WTC11 (cell line): ENCODE data around the gene POFUT2. TPM values are rescaled to one million over a fixed set of nuclear protein-coding genes. Genes with fewer than 3 reads are reported as not detected.

ENCODE experiments used
- ATAC-seq: fragments of 200-7000 bp; cut with Tn5 transposase; 2 replicates; pipeline ENCODE4 v1.10.0; 2021; ENCODE audit warnings: mild to moderate bottlenecking, moderate library complexity
- CTCF ChIA-PET: fragments of 300-600 bp; sonication (Branson Sonifier 250); formaldehyde crosslinking; loops from one replicate; lab custom pipeline; 2021; ENCODE audit warnings: antibody characterized with exemption; lab: Charles Lee
- POLR2A ChIA-PET: fragments of 350-600 bp; sonication (Branson Sonifier 250); formaldehyde crosslinking; loops from one replicate; lab custom pipeline; 2021; ENCODE audit warnings: antibody characterized with exemption; lab: Charles Lee
- DNase-seq: peaks from one replicate; pipeline ENCODE4 v3.0.0; 2021; ENCODE audit warnings: low spot score
- H3K27ac Mint-ChIP-seq: 2 replicates; pipeline ENCODE4 v1.8.0; 2021; ENCODE audit warnings: mixed read lengths
- H3K27me3 Mint-ChIP-seq: 2 replicates; pipeline ENCODE4 v1.8.0; 2021; ENCODE audit warnings: low read depth, mild to moderate bottlenecking, moderate library complexity, mixed read lengths
- H3K36me3 Mint-ChIP-seq: 2 replicates; pipeline ENCODE4 v1.8.0; 2021; ENCODE audit warnings: mixed read lengths
- H3K4me1 Mint-ChIP-seq: 2 replicates; pipeline ENCODE4 v1.8.0; 2022; ENCODE audit warnings: mixed read lengths
- H3K4me3 Mint-ChIP-seq: 2 replicates; pipeline ENCODE4 v1.8.0; 2021; ENCODE audit warnings: mild to moderate bottlenecking, moderate library complexity, mixed read lengths
- H3K9me3 Mint-ChIP-seq: 2 replicates; pipeline ENCODE4 v1.8.0; 2021; ENCODE audit warnings: mixed read lengths
- E2F4 ChIP-seq: sonication (generic); formaldehyde crosslinking; IDR thresholded peaks from 2 replicates; pipeline ENCODE4 v1.8.1; 2022; ENCODE audit warnings: low read depth, mild to moderate bottlenecking, moderate library complexity, missing genetic modification reagents, borderline replicate concordance
- FOXJ3 ChIP-seq: sonication (generic); formaldehyde crosslinking; IDR thresholded peaks from 2 replicates; pipeline ENCODE4 v1.9.0; 2021; ENCODE audit warnings: missing genetic modification reagents, mild to moderate bottlenecking, borderline replicate concordance
- FOXP1 ChIP-seq: sonication (generic); formaldehyde crosslinking; IDR thresholded peaks from 2 replicates; pipeline ENCODE4 v1.8.0; 2022; ENCODE audit warnings: missing genetic modification reagents, mild to moderate bottlenecking, moderate library complexity, borderline replicate concordance
- GTF2I ChIP-seq: fragments of 250-450 bp; sonication (Bioruptor Pico); conservative IDR thresholded peaks from 2 replicates; pipeline ENCODE4 v1.4.0; 2021; ENCODE audit warnings: mild to moderate bottlenecking
- MYBL2 ChIP-seq: sonication (generic); formaldehyde crosslinking; IDR thresholded peaks from 2 replicates; pipeline ENCODE4 v1.8.1; 2023; ENCODE audit warnings: mild to moderate bottlenecking, moderate library complexity, missing genetic modification reagents
- NFATC4 ChIP-seq: fragments of 250-450 bp; sonication (Bioruptor Pico); IDR thresholded peaks from 2 replicates; pipeline ENCODE4 v1.9.0; 2021; ENCODE audit warnings: mild to moderate bottlenecking
- NFE2L1 ChIP-seq: sonication (generic); formaldehyde crosslinking; IDR thresholded peaks from 2 replicates; pipeline ENCODE4 v1.8.1; 2023; ENCODE audit warnings: missing genetic modification reagents
- NR1H2 ChIP-seq: sonication (generic); formaldehyde crosslinking; IDR thresholded peaks from 2 replicates; pipeline ENCODE4 v1.9.0; 2021; ENCODE audit warnings: mild to moderate bottlenecking, moderate library complexity, missing genetic modification reagents
- PRDM15 ChIP-seq: sonication (generic); formaldehyde crosslinking; IDR thresholded peaks from 2 replicates; pipeline ENCODE4 v1.8.0; 2022; ENCODE audit warnings: missing genetic modification reagents
- RORB ChIP-seq: fragments of 250-450 bp; sonication (Bioruptor Pico); IDR thresholded peaks from 2 replicates; pipeline ENCODE4 v1.9.0; 2021; ENCODE audit warnings: mild to moderate bottlenecking
- ZNF281 ChIP-seq: sonication (generic); formaldehyde crosslinking; IDR thresholded peaks from 2 replicates; pipeline ENCODE4 v1.8.0; 2023; ENCODE audit warnings: mild to moderate bottlenecking, missing genetic modification reagents
- ZNF396 ChIP-seq: fragments of 250-450 bp; sonication (Bioruptor Pico); IDR thresholded peaks from 2 replicates; pipeline ENCODE4 v1.8.0; 2021; ENCODE audit warnings: mild to moderate bottlenecking, moderate library complexity, borderline replicate concordance
- total RNA-seq: library from RNA; stranded (reverse); gene quantifications from 3 replicates; pipeline ENCODE4 v1.2.3, GENCODE V29; 2021
- TF ChIP-seq, protein P1 (sequence below): sonication (generic); formaldehyde crosslinking; IDR thresholded peaks from 2 replicates; pipeline ENCODE4 v1.8.0; 2022; ENCODE audit warnings: mild to moderate bottlenecking, missing genetic modification reagents
- TF ChIP-seq, protein P2 (sequence below): sonication (generic); formaldehyde crosslinking; IDR thresholded peaks from 2 replicates; pipeline ENCODE4 v1.8.1; 2023; ENCODE audit warnings: mild to moderate bottlenecking, moderate library complexity, missing genetic modification reagents

The POFUT2 gene
- total RNA-seq, 1 experiment from 2014 or later: 39.7 TPM

- TF ChIP-seq RORB (CRISPR knock-in tag) (no peak), NR1H2 (no peak), E2F4 (CRISPR knock-in tag) (no peak), PRDM15 (CRISPR knock-in tag) (no peak)
These were observed 48.3 kb upstream of the POFUT2 start (continued) for GRCh38 chr21:45335761-45336534.

DNA sequence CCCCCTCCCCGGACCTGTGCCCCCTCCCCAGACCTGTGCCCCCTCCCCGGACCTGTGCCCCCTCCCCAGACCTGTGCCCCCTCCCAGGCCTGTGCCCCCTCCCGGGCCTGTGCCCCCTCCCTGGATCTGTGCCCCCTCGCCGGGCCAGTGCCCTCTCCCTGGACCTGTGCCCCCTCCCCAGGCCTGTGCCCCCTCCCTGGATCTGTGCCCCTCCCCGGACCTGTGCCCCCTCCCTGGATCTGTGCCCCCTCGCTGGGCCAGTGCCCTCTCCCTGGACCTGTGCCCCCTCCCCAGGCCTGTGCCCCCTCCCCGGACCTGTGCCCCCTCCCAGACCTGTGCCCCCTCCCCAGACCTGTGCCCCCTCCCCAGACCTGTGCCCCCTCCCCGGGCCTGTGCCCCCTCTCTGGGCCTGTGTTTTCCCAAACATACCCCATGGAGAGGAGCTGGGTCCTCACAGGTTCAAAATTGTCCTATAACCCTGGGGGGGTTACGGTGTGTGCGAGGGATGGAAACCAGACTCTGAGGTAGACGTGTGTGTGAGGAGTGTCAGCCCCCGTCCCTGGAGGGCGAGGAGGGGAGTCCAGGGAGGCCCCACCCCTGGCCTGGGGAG, 47.6 kb upstream of the POFUT2 start:
- Mint-ChIP-seq H3K4me1 (peaks cover 23% of the 10 kb centered on the region), H3K27me3 (no peaks in the 10 kb centered on the region; the same call in none of the 2 replicates), H3K36me3 (no peaks in the 10 kb centered on the region), H3K27ac (no peak overlapping the region), H3K9me3 (no peaks in the 10 kb centered on the region), H3K4me3 (no peak overlapping the region)
- ChIA-PET CTCF (interaction anchor here (1.7 kb wide), 1 partner anchor 12 kb away, joined by 5 read pairs; no protein-coding TSS in a partner anchor), POLR2A (no interaction called here)
- TF ChIP-seq, protein P1, sequence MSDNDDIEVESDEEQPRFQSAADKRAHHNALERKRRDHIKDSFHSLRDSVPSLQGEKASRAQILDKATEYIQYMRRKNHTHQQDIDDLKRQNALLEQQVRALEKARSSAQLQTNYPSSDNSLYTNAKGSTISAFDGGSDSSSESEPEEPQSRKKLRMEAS (CRISPR knock-in tag): no peak
- TF ChIP-seq ZNF281 (CRISPR knock-in tag) (no peak), NFE2L1 (no peak), FOXJ3 (CRISPR knock-in tag) (no peak), E2F4 (CRISPR knock-in tag) (no peak), GTF2I (CRISPR knock-in tag) (no peak), FOXP1 (CRISPR knock-in tag) (no peak), ZNF396 (CRISPR knock-in tag) (no peak), MYBL2 (CRISPR knock-in tag) (no peak), NFATC4 (CRISPR knock-in tag) (no peak)
- TF ChIP-seq, protein P2, sequence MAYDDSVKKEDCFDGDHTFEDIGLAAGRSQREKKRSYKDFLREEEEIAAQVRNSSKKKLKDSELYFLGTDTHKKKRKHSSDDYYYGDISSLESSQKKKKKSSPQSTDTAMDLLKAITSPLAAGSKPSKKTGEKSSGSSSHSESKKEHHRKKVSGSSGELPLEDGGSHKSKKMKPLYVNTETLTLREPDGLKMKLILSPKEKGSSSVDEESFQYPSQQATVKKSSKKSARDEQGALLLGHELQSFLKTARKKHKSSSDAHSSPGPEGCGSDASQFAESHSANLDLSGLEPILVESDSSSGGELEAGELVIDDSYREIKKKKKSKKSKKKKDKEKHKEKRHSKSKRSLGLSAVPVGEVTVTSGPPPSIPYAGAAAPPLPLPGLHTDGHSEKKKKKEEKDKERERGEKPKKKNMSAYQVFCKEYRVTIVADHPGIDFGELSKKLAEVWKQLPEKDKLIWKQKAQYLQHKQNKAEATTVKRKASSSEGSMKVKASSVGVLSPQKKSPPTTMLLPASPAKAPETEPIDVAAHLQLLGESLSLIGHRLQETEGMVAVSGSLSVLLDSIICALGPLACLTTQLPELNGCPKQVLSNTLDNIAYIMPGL: no peak
- no peak for ATAC-seq
- DNase-seq: no peak
